WERI-Rb-1 (cell line): Measurements from ENCODE around the gene ZNF821.

Experiments used
- DNase-seq: peaks from one replicate; pipeline ENCODE4 v3.0.0-alpha.2; 2020
- H3K27ac ChIP-seq: fragments of 250-450 bp; sonication (Bioruptor Pico); 2 replicates; pipeline ENCODE4 v1.5.1; 2020; ENCODE audit warnings: mild to moderate bottlenecking, moderate library complexity
- H3K27me3 ChIP-seq: fragments of 250-450 bp; sonication (Bioruptor Pico); 2 replicates; pipeline ENCODE4 v1.5.1; 2021; ENCODE audit warnings: mild to moderate bottlenecking, low read depth, moderate library complexity; ENCODE audit not compliant: insufficient read depth, severe bottlenecking
- H3K36me3 ChIP-seq: fragments of 250-450 bp; sonication (Bioruptor Pico); 2 replicates; pipeline ENCODE4 v1.5.1; 2020; ENCODE audit warnings: mild to moderate bottlenecking, moderate library complexity
- H3K4me3 ChIP-seq: 2 replicates; pipeline ENCODE4 v1.5.1; 2011; ENCODE audit warnings: low read depth, mild to moderate bottlenecking, control low read depth, low read length
- H3K9me3 ChIP-seq: fragments of 250-450 bp; sonication (Bioruptor Pico); 2 replicates; pipeline ENCODE4 v1.5.1; 2021; ENCODE audit warnings: mild to moderate bottlenecking, moderate library complexity; ENCODE audit not compliant: severe bottlenecking
- CTCF ChIP-seq: IDR thresholded peaks from 2 replicates; pipeline ENCODE4 v1.5.1; 2011; ENCODE audit warnings: low read depth, mild to moderate bottlenecking, control low read depth, inconsistent platforms, low read length

ZNF821 gene

DNA sequence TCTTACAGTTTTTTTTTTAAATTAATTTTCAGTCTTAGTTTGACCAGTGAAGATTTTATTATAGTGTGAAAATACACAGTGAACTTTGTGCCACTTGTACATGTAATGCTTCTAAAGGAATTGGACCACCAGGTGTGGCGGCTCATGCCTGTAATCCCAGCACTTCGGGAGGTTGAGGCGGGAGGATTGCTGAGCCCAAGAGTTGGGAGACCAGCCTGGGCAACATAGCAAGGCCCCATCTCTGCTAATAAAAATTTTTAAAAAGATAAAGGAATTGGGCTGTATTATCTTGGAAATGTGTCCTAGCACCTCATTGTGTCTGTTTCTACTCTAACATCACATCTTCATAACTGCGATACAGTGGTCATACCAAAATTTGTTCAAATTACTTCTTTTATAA is 15.2 kb upstream of the ZNF821 start:
- Histone ChIP-seq H3K27ac (no peak overlapping the region), H3K27me3 (no peaks in the 10 kb centered on the region), H3K9me3 (no peaks in the 10 kb centered on the region), H3K4me3 (no peak overlapping the region), H3K36me3 (peaks cover 16% of the 10 kb centered on the region)
- no peak for TF ChIP-seq CTCF
- no peak for DNase-seq

DNA sequence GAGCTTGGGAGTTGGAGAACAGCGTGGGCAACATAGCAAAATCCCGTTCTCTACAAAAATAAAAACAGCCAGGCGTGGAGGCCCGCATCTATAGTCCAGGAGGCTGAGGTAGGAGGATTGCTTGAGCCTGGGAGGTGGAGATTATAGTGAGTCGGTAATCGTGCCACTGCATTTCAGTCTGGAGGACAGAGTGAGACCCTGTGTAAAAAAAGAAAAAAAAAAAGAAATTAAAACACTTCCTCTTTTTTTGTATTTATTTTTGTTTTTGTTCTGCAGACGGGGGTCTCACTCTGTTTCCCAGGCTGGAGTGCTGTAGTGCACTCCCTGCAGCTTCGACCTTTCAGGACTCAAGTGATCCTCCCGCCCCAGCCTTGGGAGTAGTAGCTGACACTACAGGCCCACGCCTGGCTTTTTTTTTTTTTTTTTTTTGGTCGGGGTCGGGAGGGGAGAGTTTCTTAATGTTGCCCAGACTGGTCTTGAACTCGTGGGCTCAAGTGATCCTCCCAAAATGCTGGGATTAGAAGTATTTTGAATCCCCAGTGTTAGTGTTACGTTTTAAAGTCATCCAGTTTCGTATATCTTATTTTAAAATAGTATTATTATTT is 12.9 kb upstream of the ZNF821 start:
- no peak for DNase-seq
- Histone ChIP-seq H3K27ac (no peak overlapping the region), H3K4me3 (peak overlapping the region; percentile 99), H3K9me3 (no peaks in the 10 kb centered on the region), H3K36me3 (peaks cover 14% of the 10 kb centered on the region), H3K27me3 (no peaks in the 10 kb centered on the region)
- TF ChIP-seq CTCF = no peak

DNA sequence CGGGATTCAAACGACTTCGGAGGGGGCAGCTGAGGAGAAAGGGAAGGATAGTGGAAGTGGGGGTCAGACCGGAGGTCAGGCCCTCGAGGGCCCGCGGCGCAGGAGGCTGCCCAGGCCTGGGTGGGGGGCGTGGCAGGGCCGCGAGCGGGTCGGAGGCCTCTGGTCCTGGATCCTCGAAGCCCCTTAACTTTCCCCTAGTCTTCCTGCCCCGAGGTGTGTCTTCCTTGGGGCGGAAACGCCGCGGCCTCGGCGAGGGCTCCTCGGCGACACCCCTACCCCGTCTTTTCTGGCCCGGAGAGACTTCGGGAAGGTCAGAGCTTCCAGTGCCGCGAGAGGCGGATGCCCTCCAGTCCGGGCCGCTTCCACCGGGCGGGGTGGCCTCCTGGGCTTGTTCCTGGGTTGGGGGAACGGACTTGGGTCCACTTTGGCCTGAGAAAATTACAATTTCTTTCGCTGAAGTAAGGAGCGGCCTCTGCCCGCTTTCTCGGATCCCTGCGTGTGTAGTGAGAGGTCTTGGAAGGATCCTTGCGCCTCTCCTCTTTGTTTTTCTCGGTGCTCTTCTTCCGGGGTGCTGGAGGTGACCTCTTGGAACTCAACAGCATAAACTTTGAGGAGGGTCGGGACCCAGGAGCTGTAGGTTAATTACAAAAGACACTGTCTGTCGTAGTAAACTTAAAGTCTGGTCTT is 11.8 kb upstream of the ZNF821 start:
- Histone ChIP-seq H3K36me3 (peaks cover 14% of the 10 kb centered on the region), H3K27ac (peak overlapping the region; percentile 94), H3K4me3 (peak overlapping the region; percentile 99), H3K9me3 (no peaks in the 10 kb centered on the region), H3K27me3 (no peaks in the 10 kb centered on the region)
- no peak for DNase-seq
- TF ChIP-seq CTCF = no peak

GRCh38 chr16:71894921-71895678 is 11.1 kb upstream of the ZNF821 start, which contains the start of gene IST1:
TSS of gene IST1 (plus strand) at chr16:71895531. CDS start at chr16:71915641, 20,110 bp downstream.
- DNase-seq = peak; percentile 98
- Histone ChIP-seq H3K4me3 (peak within 1 kb of the TSS; percentile 99), H3K27ac (peak within 1 kb of the TSS; percentile 94), H3K9me3 (no peaks in the 10 kb centered on the region), H3K36me3 (peaks cover 14% of the 10 kb centered on the region), H3K27me3 (no peaks in the 10 kb centered on the region)
- TF ChIP-seq CTCF = no peak

GRCh38 chr16:71894229-71894920 is 10.4 kb upstream of the ZNF821 start:
- peak; percentile 19; the same call in 1 of the 2 replicates for TF ChIP-seq CTCF
- peaks cover 14% of the 10 kb centered on the region for H3K36me3 ChIP-seq
- DNase-seq = peak; percentile 54

More at GRCh38 chr16:71894229-71894920, 10.4 kb upstream of the ZNF821 start:
- H3K4me3 ChIP-seq = peak overlapping the region; percentile 99
- H3K27ac ChIP-seq = peak overlapping the region; percentile 94
- H3K27me3 ChIP-seq = no peaks in the 10 kb centered on the region
- no peaks in the 10 kb centered on the region for H3K9me3 ChIP-seq
